Mucosa of descending colon (tissue), 3 donors: ENCODE measurements around the gene SERINC1. TPM values are rescaled to one million over a fixed set of nuclear protein-coding genes. Genes with fewer than 3 reads are reported as not detected.

Source experiments
- ATAC-seq: fragments of 200-7000 bp; cut with Tn5 transposase; one replicate; pipeline ENCODE4 v1.9.1; 2020; ENCODE audit warnings: mild to moderate bottlenecking, moderate library complexity
- DNase-seq, 3 donors: peaks; one replicate each; pipeline ENCODE4 v3.0.0-alpha.2; 2020
- H3K36me3 ChIP-seq: fragments of 200-600 bp; one replicate; pipeline ENCODE4 v1.8.0; 2021; ENCODE audit warnings: low read depth, mild to moderate bottlenecking
- H3K4me1 ChIP-seq: fragments of 200-600 bp; one replicate; pipeline ENCODE4 v1.8.0; 2021; ENCODE audit warnings: low read depth, mild to moderate bottlenecking
- H3K4me3 ChIP-seq: fragments of 200-600 bp; one replicate; pipeline ENCODE4 v1.8.0; 2021; ENCODE audit warnings: mild to moderate bottlenecking
- H3K9me3 ChIP-seq: fragments of 200-600 bp; one replicate; pipeline ENCODE4 v1.8.0; 2021; ENCODE audit warnings: mild to moderate bottlenecking
- CTCF ChIP-seq: fragments of 200-600 bp; IDR thresholded peaks from one replicate; pipeline ENCODE4 v1.8.0; 2022; ENCODE audit warnings: antibody characterized with exemption, mild to moderate bottlenecking
- intact Hi-C, 2 donors: fragments of 100-400 bp; cut with DNase I in 1 of 2; cut with micrococcal nuclease in 1 of 2; formaldehyde crosslinking; loops; one replicate each; pipeline versions ENCODE4 v1.11.0 to v1.11.1; 2022; cut with DNase I, micrococcal nuclease
- total RNA-seq, 3 donors: library from RNA; stranded (reverse); fragmentation: NEBNext Ultra II Directional in 2 of 3; extraction: Animal tissue kit (Norgen Biotek cat#: 25700) in 2 of 3; gene quantifications; one replicate each; pipeline versions ENCODE4 v1.2.1 to v1.2.4, GENCODE V29; 2021 to 2023
- donor health status: DM: no; HTN: no; CAD: no; lungs with moderate emphysema.
- donor health status: DM: no; HTN: no; CAD: no.
- donor health status: DM: no; HTN: yes; CAD: no.

Gene SERINC1
- total RNA-seq, 3 donors from 2014 or later = 111 to 201 (median 113) TPM

- intact Hi-C loops = no loop called here
Observed at GRCh38 chr6:122454673-122455072, 16.9 kb downstream of the SERINC1 start.

GRCh38 chr6:122452509-122452908 is 19.1 kb downstream of the SERINC1 start:
- H3K4me3 ChIP-seq = no peak overlapping the region
- no peaks in the 10 kb centered on the region for H3K9me3 ChIP-seq
- no peaks in the 10 kb centered on the region for H3K4me1 ChIP-seq
- TF ChIP-seq CTCF = no peak
- ATAC-seq (no peak), DNase-seq (no peak)
- no peaks in the 10 kb centered on the region for H3K36me3 ChIP-seq
- intact Hi-C loops = no loop called here

More at GRCh38 chr6:122454673-122455072, 16.9 kb downstream of the SERINC1 start:
- no peak overlapping the region for H3K4me3 ChIP-seq
- no peaks in the 10 kb centered on the region for H3K36me3 ChIP-seq
- no peaks in the 10 kb centered on the region for H3K9me3 ChIP-seq
- no peak for ATAC-seq
- TF ChIP-seq CTCF = no peak
- DNase-seq = no peak
- peaks cover 9% of the 10 kb centered on the region for H3K4me1 ChIP-seq

- DNase-seq (no peak), ATAC-seq (no peak)
- Histone ChIP-seq H3K4me1 (no peaks in the 10 kb centered on the region), H3K4me3 (no peak overlapping the region), H3K9me3 (no peaks in the 10 kb centered on the region), H3K36me3 (no peaks in the 10 kb centered on the region)
- no peak for TF ChIP-seq CTCF
- intact Hi-C loops = no loop called here
Observed at GRCh38 chr6:122449069-122449468, 22.5 kb downstream of the SERINC1 start.

GRCh38 chr6:122445274-122445673 is 26.3 kb downstream of the SERINC1 start:
- Histone ChIP-seq H3K9me3 (no peaks in the 10 kb centered on the region), H3K36me3 (no peaks in the 10 kb centered on the region), H3K4me3 (no peak overlapping the region), H3K4me1 (no peaks in the 10 kb centered on the region)
- TF ChIP-seq CTCF = no peak
- no peak for ATAC-seq
- DNase-seq = no peak
- intact Hi-C loops = no loop called here

GRCh38 chr6:122438975-122439374 is 32.6 kb downstream of the SERINC1 start:
- H3K9me3 ChIP-seq = peaks cover 6% of the 10 kb centered on the region
- intact Hi-C loops = no loop called here
- DNase-seq = no peak
- no peak for TF ChIP-seq CTCF
- ATAC-seq = no peak
- no peaks in the 10 kb centered on the region for H3K36me3 ChIP-seq
- H3K4me3 ChIP-seq = no peak overlapping the region
- no peaks in the 10 kb centered on the region for H3K4me1 ChIP-seq

GRCh38 chr6:122432816-122433215 is 38.8 kb downstream of the SERINC1 start:
- no peak for ATAC-seq
- Histone ChIP-seq H3K9me3 (no peaks in the 10 kb centered on the region), H3K4me3 (no peak overlapping the region), H3K36me3 (no peaks in the 10 kb centered on the region), H3K4me1 (no peaks in the 10 kb centered on the region)
- TF ChIP-seq CTCF = no peak
- intact Hi-C loops = no loop called here
- no peak for DNase-seq
